ENCODE data around the gene SSNA1.

The SSNA1 gene

DNA sequence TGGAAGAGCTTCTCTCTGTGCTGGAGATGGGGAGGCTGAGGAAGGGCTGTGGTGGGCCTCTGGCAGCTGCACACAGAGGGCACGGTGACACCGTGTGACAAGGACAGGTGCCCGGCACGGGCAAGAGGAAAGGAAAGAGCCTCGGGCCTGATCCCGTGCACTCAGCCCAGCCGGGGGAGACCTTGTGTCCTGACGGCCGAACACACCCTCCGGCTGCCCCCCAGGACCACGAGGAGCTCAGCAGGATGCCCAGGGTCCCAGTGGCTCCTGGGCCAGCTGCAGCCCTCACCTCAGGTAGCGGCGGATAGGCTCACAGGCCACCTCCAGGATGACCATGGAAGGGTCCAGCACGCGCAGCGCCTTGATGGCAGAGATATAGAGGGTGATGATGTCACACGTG is 5.6 kb upstream of the SSNA1 start:
- Mint-ChIP-seq H3K27ac (no peak overlapping the region), H3K4me3 (no peak overlapping the region), H3K9me3 (ENCODE audit: low read depth) (no peaks in the 10 kb centered on the region), H3K4me1 (ENCODE audit: low read depth) (peaks cover 11% of the 10 kb centered on the region), H3K27me3 (no peaks in the 10 kb centered on the region), H3K36me3 (no peaks in the 10 kb centered on the region)

DNA sequence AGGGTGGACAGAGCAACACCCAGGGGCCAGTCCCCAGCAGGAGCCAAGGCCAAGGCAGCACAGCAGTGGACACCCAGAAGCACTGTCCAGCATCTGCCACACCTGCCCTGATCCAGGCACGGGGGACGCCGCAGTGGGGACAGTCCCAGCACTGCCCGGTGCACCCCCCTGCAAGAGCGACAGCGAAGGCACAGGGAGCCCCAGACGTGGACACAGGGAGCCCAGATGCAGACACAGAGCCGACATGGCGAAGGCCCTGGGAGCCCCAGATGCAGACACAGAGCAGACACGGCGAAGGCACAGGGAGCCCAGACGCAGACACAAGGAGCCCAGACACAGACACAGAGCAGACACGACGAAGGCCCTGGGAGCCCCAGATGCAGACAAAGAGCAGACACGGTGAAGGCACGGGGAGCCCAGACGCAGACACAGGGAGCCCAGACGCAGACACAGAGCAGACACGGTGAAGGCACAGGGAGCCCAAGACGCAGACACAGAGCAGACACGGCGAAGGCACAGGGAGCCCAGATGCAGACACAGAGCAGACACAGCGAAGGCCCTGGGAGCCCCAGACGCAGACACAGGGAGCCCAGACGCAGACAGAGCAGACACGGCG is 4.4 kb upstream of the SSNA1 start:
- Mint-ChIP-seq H3K4me1 (ENCODE audit: low read depth) (peaks cover 16% of the 10 kb centered on the region), H3K27me3 (no peaks in the 10 kb centered on the region), H3K27ac (no peak overlapping the region), H3K36me3 (no peaks in the 10 kb centered on the region), H3K9me3 (ENCODE audit: low read depth) (no peaks in the 10 kb centered on the region), H3K4me3 (no peak overlapping the region)

DNA sequence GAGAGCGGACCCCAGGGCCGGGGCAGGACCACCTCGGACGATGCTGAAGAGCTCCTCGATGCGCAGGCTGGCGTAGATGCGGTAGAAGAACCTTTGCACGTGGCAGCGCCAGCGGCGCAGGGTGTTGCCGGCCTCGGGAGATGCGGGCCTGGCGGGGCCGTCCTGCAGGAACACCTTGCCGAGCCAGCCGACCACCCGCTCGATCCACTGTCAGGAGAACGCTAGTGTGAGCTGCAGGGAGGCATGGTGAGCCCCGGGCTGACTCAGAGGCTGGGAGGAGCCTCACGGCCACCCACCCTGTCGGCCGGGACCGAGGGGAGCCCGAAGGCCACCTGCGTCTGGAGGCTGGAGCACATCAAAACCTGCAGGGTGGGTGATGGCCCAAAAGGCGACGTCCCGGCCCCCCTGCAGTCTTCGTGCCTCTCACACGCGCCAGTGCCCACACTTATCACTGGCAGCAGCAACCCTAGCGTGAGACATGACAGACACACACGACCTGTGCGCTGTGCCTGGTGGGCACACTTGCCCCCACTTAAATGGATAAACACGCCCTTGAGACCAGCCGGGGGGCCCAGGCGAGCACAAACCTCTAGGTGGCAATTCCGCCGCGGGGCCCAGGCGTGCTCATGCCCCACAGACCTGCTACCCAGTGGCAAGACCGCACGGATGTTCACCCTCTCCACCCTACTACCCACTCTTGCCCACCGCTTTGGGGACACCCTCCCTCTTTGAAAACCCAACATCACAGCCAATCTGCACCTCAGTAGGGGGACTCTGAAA is 3.4 kb upstream of the SSNA1 start:
- H3K9me3 Mint-ChIP-seq (ENCODE audit: low read depth): no peaks in the 10 kb centered on the region
- H3K4me1 Mint-ChIP-seq (ENCODE audit: low read depth): peaks cover 18% of the 10 kb centered on the region
- peak overlapping the region; percentile 13 for H3K4me3 Mint-ChIP-seq
- no peaks in the 10 kb centered on the region for H3K36me3 Mint-ChIP-seq
- no peaks in the 10 kb centered on the region for H3K27me3 Mint-ChIP-seq
- H3K27ac Mint-ChIP-seq: no peak overlapping the region

DNA sequence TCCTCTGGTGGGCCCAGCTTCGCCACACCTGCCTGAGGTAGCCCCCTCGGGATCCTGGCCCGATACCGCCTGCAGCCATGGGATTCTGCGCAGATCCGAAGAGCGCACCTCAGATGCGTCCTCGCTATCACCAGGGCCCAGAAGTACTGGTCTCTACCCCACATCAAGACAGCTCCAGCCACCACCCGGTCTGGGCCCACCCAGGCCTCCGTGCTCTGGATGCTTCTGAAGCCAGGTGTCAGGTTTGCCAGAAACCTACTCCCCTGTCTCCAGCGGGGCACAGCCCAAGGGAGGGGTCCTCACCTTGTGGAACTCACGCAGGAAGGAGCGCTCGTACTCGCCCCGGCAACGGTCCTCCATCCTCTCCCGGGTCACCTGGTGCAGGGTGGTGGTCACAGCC is 2.6 kb upstream of the SSNA1 start:
- Mint-ChIP-seq H3K4me1 (ENCODE audit: low read depth) (peaks cover 22% of the 10 kb centered on the region), H3K36me3 (no peaks in the 10 kb centered on the region), H3K9me3 (ENCODE audit: low read depth) (no peaks in the 10 kb centered on the region), H3K4me3 (no peak overlapping the region), H3K27ac (no peak overlapping the region), H3K27me3 (no peaks in the 10 kb centered on the region)

DNA sequence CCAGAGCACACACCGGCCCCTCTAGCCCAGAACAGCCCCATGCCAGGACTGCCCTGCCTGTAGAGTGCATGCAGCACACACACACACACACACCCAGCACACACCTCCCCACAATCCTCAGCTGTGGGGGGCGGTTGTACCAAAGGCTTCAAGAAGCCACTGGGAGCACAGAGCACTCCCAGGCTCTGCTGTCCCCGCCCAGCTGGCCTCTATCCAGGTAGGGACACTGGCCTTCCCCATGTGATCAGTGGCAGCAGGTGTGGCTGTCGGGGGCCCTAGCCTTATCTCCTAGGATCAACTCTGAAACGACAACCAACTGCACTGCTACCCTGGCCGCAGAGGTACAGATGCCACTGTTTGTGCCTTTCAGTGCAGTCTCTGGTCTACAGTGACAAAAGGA is 2.1 kb upstream of the SSNA1 start:
- peaks cover 22% of the 10 kb centered on the region for H3K4me1 Mint-ChIP-seq (ENCODE audit: low read depth)
- H3K36me3 Mint-ChIP-seq: no peaks in the 10 kb centered on the region

DNA sequence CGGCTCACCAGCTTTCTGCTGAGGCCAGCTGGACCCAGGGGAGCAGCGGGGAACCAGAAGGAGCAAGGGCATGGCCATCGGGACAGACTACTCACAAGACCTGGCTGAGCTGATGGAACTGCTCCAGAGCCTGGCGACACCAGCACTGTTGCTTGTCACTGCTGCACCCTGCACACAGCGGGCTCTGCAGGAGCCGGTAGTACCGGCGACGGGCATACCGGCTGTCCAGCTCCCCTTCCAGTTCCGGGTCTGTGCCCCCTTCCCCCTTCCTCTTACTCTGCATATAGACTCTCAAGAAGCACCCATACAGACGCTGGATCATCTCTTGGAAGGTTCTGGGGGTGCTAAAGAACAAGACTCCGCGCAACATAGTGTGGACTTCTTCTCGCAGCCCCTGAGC is 1.1 kb upstream of the SSNA1 start:
- no peaks in the 10 kb centered on the region for H3K36me3 Mint-ChIP-seq
- peaks cover 22% of the 10 kb centered on the region for H3K4me1 Mint-ChIP-seq (ENCODE audit: low read depth)
- peak overlapping the region; percentile 90 for H3K4me3 Mint-ChIP-seq
- no peaks in the 10 kb centered on the region for H3K27me3 Mint-ChIP-seq
- H3K27ac Mint-ChIP-seq: peak overlapping the region; percentile 83
- H3K9me3 Mint-ChIP-seq (ENCODE audit: low read depth): no peaks in the 10 kb centered on the region

More for the DNA sequence above, 2.1 kb upstream of the SSNA1 start:
- no peaks in the 10 kb centered on the region for H3K27me3 Mint-ChIP-seq
- no peak overlapping the region for H3K27ac Mint-ChIP-seq
- no peaks in the 10 kb centered on the region for H3K9me3 Mint-ChIP-seq (ENCODE audit: low read depth)
- H3K4me3 Mint-ChIP-seq: peak overlapping the region; percentile 90

DNA sequence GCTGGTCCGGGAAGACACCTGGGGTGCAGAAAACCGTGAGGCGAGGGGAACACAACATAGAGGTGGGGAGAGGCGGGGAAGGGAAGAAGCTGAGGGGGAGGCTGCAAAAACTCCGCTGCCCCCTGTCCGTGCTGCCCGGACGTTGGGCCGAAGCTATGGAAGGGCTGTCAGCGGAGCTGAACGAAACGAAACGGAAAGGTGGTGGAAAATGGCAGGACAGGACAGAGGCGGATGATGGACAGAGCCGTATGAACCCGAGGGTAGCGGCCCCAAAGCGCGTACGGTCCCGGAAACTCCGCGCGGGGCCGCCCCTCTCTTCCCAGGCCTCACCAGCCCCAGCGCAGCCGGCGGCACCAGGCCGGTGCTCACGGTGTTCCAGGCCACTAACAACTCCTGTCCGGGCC is 388 bp upstream of the SSNA1 start:
- Mint-ChIP-seq H3K27me3 (no peaks in the 10 kb centered on the region), H3K4me3 (peak overlapping the region; percentile 90), H3K36me3 (no peaks in the 10 kb centered on the region), H3K27ac (peak overlapping the region; percentile 76), H3K9me3 (ENCODE audit: low read depth) (no peaks in the 10 kb centered on the region), H3K4me1 (ENCODE audit: low read depth) (peaks cover 22% of the 10 kb centered on the region)

DNA sequence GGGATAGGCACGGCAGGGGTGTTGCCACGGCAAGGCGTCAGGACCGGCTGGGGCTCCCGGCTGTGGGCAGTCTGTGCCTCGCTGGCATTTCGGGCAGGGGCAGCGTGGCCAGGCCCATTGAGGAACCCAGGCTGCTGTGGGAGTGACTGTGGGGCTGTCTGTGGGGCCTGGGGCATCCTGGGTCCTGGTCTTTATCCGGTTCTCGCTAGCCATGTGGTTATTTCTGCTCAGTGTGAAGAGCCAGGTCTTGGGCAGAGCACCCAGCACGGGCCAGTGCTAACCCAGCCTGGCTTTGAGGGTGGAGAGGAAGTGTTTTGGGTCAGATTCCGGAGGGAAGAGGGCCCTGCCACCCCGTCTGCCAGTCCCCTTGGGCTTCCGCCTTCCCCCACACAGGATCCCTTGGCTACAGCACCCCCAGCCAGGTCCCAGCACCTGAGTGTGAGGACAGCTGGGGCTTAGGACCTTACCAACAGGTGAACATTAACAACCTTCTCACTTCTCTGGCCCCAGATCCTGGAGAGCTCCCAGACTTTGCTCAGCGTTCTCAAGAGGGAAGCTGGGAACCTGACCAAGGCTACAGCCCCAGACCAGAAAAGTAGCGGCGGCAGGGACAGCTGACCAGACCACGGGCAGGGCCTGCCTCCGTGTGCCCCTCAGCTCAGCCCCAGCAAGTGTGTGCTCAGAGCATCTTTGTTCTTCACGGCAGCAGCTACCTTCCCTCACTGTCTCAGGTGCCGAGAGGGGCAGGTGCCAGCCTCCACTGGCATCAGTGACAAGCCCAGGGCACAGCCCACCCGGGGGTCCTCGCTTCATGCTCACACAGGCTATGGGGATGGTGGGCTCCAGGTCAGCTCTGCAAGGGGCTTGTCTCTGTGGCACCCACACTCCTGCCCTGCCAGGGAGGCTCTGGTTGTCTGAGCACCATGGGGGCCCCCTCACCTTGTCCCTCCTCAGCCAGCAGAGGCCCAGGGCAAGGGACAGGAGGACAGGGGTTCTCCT is 1.1 kb downstream of the SSNA1 start:
- no peaks in the 10 kb centered on the region for H3K36me3 Mint-ChIP-seq
- H3K27ac Mint-ChIP-seq: peak overlapping the region; percentile 92
- no peaks in the 10 kb centered on the region for H3K27me3 Mint-ChIP-seq
- peaks cover 22% of the 10 kb centered on the region for H3K4me1 Mint-ChIP-seq (ENCODE audit: low read depth)
- H3K9me3 Mint-ChIP-seq (ENCODE audit: low read depth): no peaks in the 10 kb centered on the region
- H3K4me3 Mint-ChIP-seq: peak overlapping the region; percentile 96

DNA sequence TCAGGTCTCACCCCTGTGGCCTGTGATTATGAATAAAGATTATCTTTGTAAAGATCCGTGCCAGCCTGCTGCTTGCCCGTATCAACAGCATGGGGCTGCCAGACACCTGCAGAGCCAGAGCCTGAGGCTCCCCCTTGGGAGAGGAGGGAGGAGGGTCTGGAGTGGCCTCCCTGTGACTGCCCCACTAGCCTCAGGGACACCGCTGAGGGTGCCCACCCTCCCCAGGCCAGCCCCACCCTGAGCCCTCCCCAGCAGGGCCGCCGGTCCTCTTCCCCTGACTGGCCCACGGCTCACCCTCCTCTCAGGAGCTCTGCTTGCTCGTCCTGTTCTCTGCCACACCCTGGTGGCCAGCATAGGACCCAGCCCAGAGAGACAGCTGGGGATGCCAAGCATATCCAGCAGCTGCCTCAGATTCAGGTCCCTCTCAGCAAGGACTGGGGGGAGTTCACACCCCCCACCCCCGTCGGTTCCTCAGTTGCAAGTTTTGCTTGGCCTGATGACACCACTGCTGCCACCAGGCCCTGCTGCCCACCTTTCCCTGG is 1.9 kb downstream of the SSNA1 start:
- Mint-ChIP-seq H3K27me3 (no peaks in the 10 kb centered on the region), H3K36me3 (no peaks in the 10 kb centered on the region), H3K4me3 (peak overlapping the region; percentile 68), H3K9me3 (ENCODE audit: low read depth) (no peaks in the 10 kb centered on the region), H3K4me1 (ENCODE audit: low read depth) (peaks cover 22% of the 10 kb centered on the region), H3K27ac (peak overlapping the region; percentile 64)

DNA sequence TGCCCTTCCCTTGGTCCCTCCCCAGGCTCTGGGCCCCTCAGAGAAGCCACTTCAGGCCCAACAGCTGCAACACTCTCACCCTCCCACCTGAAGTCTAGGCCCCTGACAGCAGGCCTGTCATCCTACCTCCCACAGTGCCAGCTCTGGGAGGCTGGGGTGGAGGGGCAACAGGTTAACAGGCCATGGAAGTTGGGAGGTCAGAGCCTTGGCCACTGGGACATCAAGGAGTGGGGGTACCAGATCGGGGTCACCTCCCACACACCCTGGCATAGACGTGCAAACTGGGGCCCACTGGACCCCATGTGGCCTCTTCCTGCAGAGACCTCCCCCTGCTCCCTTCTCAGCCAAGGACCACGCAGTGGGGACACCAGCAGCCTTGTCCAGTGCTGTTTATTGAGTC is 2.8 kb downstream of the SSNA1 start:
- H3K27me3 Mint-ChIP-seq: no peaks in the 10 kb centered on the region
- no peaks in the 10 kb centered on the region for H3K36me3 Mint-ChIP-seq
- peaks cover 22% of the 10 kb centered on the region for H3K4me1 Mint-ChIP-seq (ENCODE audit: low read depth)
- H3K9me3 Mint-ChIP-seq (ENCODE audit: low read depth): no peaks in the 10 kb centered on the region
- H3K4me3 Mint-ChIP-seq: peak overlapping the region; percentile 68
- no peak overlapping the region for H3K27ac Mint-ChIP-seq

DNA sequence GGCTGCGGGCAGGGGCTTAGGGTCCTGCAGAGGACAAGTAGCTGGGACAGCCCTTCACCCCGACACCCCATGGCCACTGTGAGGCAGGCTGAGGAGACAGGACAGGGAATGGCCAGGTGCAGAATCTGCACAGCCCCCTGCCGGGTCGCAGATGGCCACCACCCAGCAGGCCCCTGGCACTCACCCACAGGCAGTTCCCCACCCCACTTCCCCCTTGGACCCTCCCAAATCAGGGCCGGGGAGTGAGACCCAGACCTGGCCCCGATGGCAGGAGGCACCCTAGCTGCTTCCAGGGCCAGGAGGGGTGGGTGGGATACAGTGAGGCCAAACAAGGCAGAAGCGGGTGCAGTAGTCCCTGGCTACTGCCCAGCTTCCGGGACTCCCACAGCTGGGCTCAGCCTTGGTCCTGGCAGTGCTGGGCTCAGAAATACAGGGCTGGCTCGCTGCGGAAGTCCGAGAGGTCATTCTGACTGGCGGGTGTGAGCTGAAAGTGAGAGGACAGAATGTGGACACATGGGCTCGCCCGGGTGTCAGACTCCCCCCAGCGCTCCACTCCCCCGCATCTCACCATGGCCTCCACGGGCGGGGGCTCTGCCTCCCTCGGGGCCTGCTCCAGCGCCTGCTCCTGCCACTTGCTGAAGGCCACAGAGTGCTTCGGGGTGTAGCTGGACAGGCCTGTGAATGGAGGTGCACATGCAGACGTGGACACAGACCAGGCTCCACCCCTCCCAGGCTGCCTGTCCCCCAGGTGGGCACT is 3.4 kb downstream of the SSNA1 start:
- H3K27ac Mint-ChIP-seq: no peak overlapping the region
- H3K4me3 Mint-ChIP-seq: no peak overlapping the region
- H3K27me3 Mint-ChIP-seq: no peaks in the 10 kb centered on the region

DNA sequence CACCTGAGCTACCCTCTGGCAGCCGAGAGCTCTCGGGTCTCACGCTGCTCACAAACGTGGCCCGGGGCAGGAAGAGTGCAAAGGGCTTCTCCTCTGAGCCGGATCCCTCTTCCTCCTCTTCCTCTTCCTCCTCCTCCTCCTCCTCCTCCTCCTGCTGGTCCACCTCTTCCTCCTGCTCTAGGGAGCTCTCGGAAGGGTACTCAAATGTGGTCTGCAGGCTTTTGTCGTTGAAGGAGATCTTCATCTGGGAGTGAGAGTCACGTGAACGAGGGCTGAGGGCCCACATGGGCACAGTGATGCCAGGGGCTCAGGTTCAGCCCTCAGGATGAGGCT is 3.9 kb downstream of the SSNA1 start:
- Mint-ChIP-seq H3K9me3 (ENCODE audit: low read depth) (no peaks in the 10 kb centered on the region), H3K4me3 (no peak overlapping the region), H3K4me1 (ENCODE audit: low read depth) (peaks cover 14% of the 10 kb centered on the region), H3K36me3 (no peaks in the 10 kb centered on the region), H3K27ac (no peak overlapping the region), H3K27me3 (no peaks in the 10 kb centered on the region)

More for the DNA sequence above, 3.4 kb downstream of the SSNA1 start:
- Mint-ChIP-seq H3K36me3 (no peaks in the 10 kb centered on the region), H3K4me1 (ENCODE audit: low read depth) (peaks cover 18% of the 10 kb centered on the region), H3K9me3 (ENCODE audit: low read depth) (no peaks in the 10 kb centered on the region)

DNA sequence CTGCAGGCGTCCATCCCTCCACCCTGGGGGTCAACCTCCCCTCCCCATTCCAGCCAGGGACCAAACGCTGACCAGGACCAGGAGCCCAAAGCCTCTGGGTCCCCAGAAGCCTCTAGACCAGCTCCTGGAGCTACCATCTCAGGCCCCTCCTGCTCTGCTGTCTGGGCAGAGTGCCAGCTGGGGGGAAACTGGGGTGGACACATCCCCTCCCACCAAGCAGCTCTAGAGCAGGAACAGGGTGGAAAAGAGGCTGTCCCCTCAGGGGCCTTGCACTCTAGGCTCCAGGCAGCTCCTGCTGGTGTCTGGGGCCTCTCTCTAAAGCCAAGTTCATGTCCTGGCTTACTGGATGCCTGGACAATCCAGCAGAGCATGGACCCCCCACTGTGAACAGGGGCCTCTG is 4.4 kb downstream of the SSNA1 start:
- Mint-ChIP-seq H3K4me1 (ENCODE audit: low read depth) (peaks cover 11% of the 10 kb centered on the region), H3K27ac (no peak overlapping the region), H3K9me3 (ENCODE audit: low read depth) (no peaks in the 10 kb centered on the region), H3K36me3 (no peaks in the 10 kb centered on the region), H3K27me3 (no peaks in the 10 kb centered on the region), H3K4me3 (no peak overlapping the region)

DNA sequence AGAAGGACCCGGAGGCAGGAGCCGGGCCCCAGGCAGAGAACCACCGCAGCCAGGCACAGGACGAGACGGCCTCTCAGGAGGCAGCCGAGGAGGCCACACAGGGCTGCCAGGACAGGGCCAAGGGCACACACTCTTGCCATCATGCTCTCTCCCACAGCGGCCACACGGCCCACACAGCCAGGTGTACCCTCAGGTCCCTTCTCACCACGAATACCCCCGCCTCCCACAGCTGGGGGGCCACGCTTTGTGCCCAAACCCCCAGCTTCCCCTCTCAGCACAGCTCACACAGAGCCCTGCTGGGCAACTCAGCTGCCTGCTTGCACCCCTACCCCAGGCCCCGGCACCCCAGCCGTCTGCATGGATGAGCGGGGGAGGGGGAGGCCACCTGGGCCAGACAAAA is 5.3 kb downstream of the SSNA1 start:
- Mint-ChIP-seq H3K4me1 (ENCODE audit: low read depth) (peaks cover 9% of the 10 kb centered on the region), H3K9me3 (ENCODE audit: low read depth) (no peaks in the 10 kb centered on the region), H3K36me3 (no peaks in the 10 kb centered on the region), H3K4me3 (no peak overlapping the region), H3K27me3 (no peaks in the 10 kb centered on the region), H3K27ac (no peak overlapping the region)
